Activated CD8-positive, alpha-beta T cell treated with anti-CD3 and anti-CD28 coated beads, Interleukin-2, amount 10 ng/mL, durations not matched to agents 7 days and 5 days (primary cell): Measurements from ENCODE around the gene LENEP. TPM values are rescaled to one million over a fixed set of nuclear protein-coding genes. Genes with fewer than 3 reads are reported as not detected.
A peak's percentile ranks its signal among the peaks of the same experiment; 100 is the strongest.

Experiments
- ATAC-seq: fragments of 150-1000 bp; cut with Tn5 transposase; one replicate; pipeline ENCODE4 v1.10.0; 2021; ENCODE audit warnings: moderate library complexity
- CTCF ChIA-PET: fragments of 350-600 bp; sonication (Branson Sonifier 250); formaldehyde crosslinking; loops from one replicate; lab custom pipeline; 2021; ENCODE audit warnings: antibody characterized with exemption; lab: Charles Lee
- POLR2A ChIA-PET: fragments of 350-600 bp; sonication (Branson Sonifier 250); formaldehyde crosslinking; loops from one replicate; lab custom pipeline; 2021; ENCODE audit warnings: antibody characterized with exemption; lab: Charles Lee
- DNase-seq: peaks from one replicate; pipeline ENCODE4 v3.0.0-alpha.2; 2020
- H3K27ac Mint-ChIP-seq: one replicate; pipeline ENCODE4 v1.8.0; 2021; ENCODE audit warnings: mild to moderate bottlenecking, mixed read lengths
- H3K27me3 Mint-ChIP-seq: one replicate; pipeline ENCODE4 v1.8.0; 2021; ENCODE audit warnings: low read depth, mixed read lengths
- H3K36me3 Mint-ChIP-seq: one replicate; pipeline ENCODE4 v1.8.0; 2021; ENCODE audit warnings: low read depth, mixed read lengths
- H3K4me1 Mint-ChIP-seq: one replicate; pipeline ENCODE4 v1.8.0; 2021; ENCODE audit warnings: low read depth, mixed read lengths
- H3K4me3 Mint-ChIP-seq: one replicate; pipeline ENCODE4 v1.8.0; 2021; ENCODE audit warnings: mild to moderate bottlenecking, mixed read lengths
- H3K9me3 Mint-ChIP-seq: one replicate; pipeline ENCODE4 v1.8.0; 2022; ENCODE audit warnings: mixed read lengths; ENCODE audit not compliant: insufficient read depth
- total RNA-seq, 2 experiments: library from RNA; stranded (reverse); gene quantifications; one replicate each; pipeline ENCODE4 v1.2.3, GENCODE V29; 2021

The LENEP gene
- total RNA-seq, 2 experiments from 2014 or later: 0.91 to 1.1 TPM

GRCh38 chr1:154969246-154969645 lies 24.1 kb upstream of the LENEP start:
- DNase-seq: no peak
- no peak for ATAC-seq
- Mint-ChIP-seq H3K27ac (peak overlapping the region; percentile 12), H3K36me3 (peaks cover 48% of the 10 kb centered on the region), H3K4me1 (peaks cover 52% of the 10 kb centered on the region), H3K4me3 (no peak overlapping the region), H3K27me3 (no peaks in the 10 kb centered on the region), H3K9me3 (no peaks in the 10 kb centered on the region)
- POLR2A ChIA-PET: interaction anchor here (2.3 to 3.1 kb wide), 2 partner anchors 8 to 13 kb away, joined by 11 to 15 read pairs; partner anchors contain the start of genes PBXIP1 and PYGO2
- CTCF ChIA-PET: interaction anchor here (0.7 to 3.6 kb wide), 4 partner anchors 7 to 550 kb away, joined by 3 to 16 read pairs (median 3); partner anchors contain the start of gene PYGO2

- no peak for ATAC-seq
- ChIA-PET POLR2A (interaction anchor here (1.4 to 3.1 kb wide), 3 partner anchors 8 to 18 kb away, joined by 4 to 15 read pairs (median 11); partner anchors contain the start of genes PBXIP1 and PYGO2), CTCF (interaction anchor here (0.7 to 3.6 kb wide), 5 partner anchors 8 to 550 kb away, joined by 3 to 16 read pairs (median 6); partner anchors contain the start of genes PBXIP1 and PYGO2)
- Mint-ChIP-seq H3K27me3 (no peaks in the 10 kb centered on the region), H3K36me3 (peaks cover 43% of the 10 kb centered on the region), H3K27ac (no peak overlapping the region), H3K4me3 (no peak overlapping the region), H3K4me1 (peaks cover 52% of the 10 kb centered on the region), H3K9me3 (no peaks in the 10 kb centered on the region)
- no peak for DNase-seq
These were observed 23.4 kb upstream of the LENEP start for GRCh38 chr1:154969860-154970452.

- ATAC-seq: no peak
- Mint-ChIP-seq H3K9me3 (no peaks in the 10 kb centered on the region), H3K27ac (peak within 1 kb of the TSS; percentile 28), H3K36me3 (peaks cover 36% of the 10 kb centered on the region), H3K4me1 (peaks cover 52% of the 10 kb centered on the region), H3K27me3 (no peaks in the 10 kb centered on the region), H3K4me3 (no peak within 1 kb of the TSS)
- DNase-seq: peak; percentile 40
- ChIA-PET CTCF (interaction anchor here (0.7 to 3.6 kb wide), 5 partner anchors 9 to 46 kb away, joined by 3 to 16 read pairs (median 6); partner anchors contain the start of genes PBXIP1 and PYGO2), POLR2A (interaction anchor here (0.7 to 3.1 kb wide), 4 partner anchors 9 to 17 kb away, joined by 3 to 15 read pairs (median 8); partner anchors contain the start of genes PBXIP1 and PYGO2)
These were observed 22.6 kb upstream of the LENEP start, which contains the start of gene SHC1 for GRCh38 chr1:154970631-154971340. Gene SHC1, minus strand, starts transcription at chr1:154970747. Its CDS starts 221 bp downstream, at chr1:154970526.

DNA sequence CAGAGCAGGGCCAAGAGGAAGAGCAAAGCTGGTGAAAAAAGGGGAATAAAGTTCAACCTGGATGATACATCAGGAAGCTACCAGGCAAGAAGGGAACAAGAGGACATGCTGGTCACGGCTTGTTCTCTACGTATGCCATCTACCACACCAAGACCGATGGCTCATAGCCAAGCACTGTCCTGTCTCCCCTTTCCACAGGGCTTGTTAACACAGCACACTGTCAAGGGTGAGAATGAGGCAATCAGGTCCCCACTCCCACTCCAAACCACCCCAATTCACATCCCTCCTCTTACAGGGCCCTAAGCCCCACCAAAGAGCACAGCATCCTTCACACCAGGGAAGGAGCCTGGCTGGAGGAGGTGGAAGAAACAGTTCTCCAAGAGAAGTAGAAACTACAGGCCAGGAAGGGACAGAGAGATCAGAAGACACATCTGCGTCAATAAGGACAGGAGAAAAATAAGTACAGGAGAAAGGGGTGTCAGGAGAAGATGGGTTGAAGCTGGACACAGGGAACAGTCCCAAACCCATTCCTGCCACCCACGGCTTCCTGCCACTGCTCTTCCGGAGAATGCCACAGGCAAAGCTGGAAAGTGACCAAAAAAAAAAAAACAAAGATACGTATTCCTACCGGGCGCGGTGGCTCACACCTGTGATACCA lies 21.9 kb upstream of the LENEP start:
- H3K36me3 Mint-ChIP-seq: peaks cover 35% of the 10 kb centered on the region
- H3K27ac Mint-ChIP-seq: peak overlapping the region; percentile 23
- ATAC-seq (no peak), DNase-seq (no peak)
- H3K4me3 Mint-ChIP-seq: no peak overlapping the region
- CTCF ChIA-PET: interaction anchor here (0.7 to 4.7 kb wide), 6 partner anchors 10 to 46 kb away, joined by 3 to 22 read pairs (median 7); partner anchors contain the start of genes FLAD1, PBXIP1 and PYGO2
- POLR2A ChIA-PET: interaction anchor here (0.9 to 4.2 kb wide), 5 partner anchors 10 to 37 kb away, joined by 3 to 28 read pairs (median 11); partner anchors contain the start of genes FLAD1, PBXIP1 and PYGO2
- H3K4me1 Mint-ChIP-seq: peaks cover 52% of the 10 kb centered on the region
- no peaks in the 10 kb centered on the region for H3K27me3 Mint-ChIP-seq
- no peaks in the 10 kb centered on the region for H3K9me3 Mint-ChIP-seq

- ATAC-seq (no peak), DNase-seq (no peak)
- Mint-ChIP-seq H3K4me1 (peaks cover 50% of the 10 kb centered on the region), H3K27me3 (no peaks in the 10 kb centered on the region), H3K27ac (peak overlapping the region; percentile 12), H3K9me3 (no peaks in the 10 kb centered on the region), H3K4me3 (no peak overlapping the region), H3K36me3 (peaks cover 33% of the 10 kb centered on the region)
- ChIA-PET POLR2A (interaction anchor here (0.7 to 4.2 kb wide), 5 partner anchors 11 to 90 kb away, joined by 3 to 28 read pairs (median 6); partner anchors contain the start of genes FLAD1, PBXIP1 and PYGO2), CTCF (interaction anchor here (3.6 to 4.7 kb wide), 2 partner anchors 10 to 11 kb away, joined by 16 to 22 read pairs; partner anchors contain the start of genes FLAD1 and PYGO2)
These were observed 21.2 kb upstream of the LENEP start for GRCh38 chr1:154972213-154972516.

DNA sequence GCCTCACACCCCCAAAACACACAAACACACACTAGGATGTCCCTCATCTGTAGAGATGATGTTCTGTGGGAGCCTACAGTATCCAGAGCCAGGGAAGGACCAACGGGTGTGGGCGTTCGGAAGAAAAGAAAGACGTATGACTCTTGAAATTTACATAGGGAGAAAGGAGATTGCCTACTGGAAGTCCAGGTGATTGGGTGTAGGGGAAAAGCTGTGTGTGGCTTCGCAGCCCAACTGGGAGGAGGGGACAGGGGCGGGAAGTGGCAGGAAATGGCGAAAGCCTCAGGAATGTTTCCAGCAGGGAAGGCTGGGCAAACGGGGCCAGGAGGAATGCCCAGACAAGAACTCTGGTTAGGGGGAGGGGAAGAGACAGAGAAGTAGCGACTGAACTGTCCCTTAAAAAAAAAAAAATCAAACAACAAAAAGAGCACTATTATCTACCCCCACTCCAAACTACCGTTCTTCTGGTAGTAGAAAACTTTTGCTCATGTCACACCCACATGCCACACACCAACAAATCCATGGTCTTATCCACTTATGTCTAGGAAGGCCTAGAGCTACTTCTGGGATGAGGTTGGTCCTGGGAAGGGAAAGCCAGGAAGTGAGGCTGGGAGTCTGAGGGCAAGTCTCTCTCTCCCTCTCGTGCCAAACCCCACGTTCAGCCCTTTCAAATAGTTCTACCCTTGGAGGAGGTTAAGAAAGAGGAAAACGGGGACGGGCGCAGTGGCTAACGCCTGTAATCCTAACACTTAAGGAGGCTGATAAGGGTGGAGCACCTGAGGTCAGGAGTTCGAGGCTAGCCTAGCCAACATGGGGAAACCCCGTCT lies 20.7 kb upstream of the LENEP start:
- no peak for DNase-seq
- ChIA-PET POLR2A (interaction anchor here (0.7 to 4.2 kb wide), 12 partner anchors 8 to 96 kb away, joined by 3 to 31 read pairs (median 7); partner anchors contain the start of genes FLAD1 and PYGO2), CTCF (interaction anchor here (1.9 to 4.7 kb wide), 7 partner anchors 11 to 89 kb away, joined by 4 to 22 read pairs (median 18); partner anchors contain the start of genes FLAD1 and PYGO2)
- Mint-ChIP-seq H3K36me3 (peaks cover 33% of the 10 kb centered on the region), H3K9me3 (no peaks in the 10 kb centered on the region), H3K27ac (peak overlapping the region; percentile 37), H3K27me3 (no peaks in the 10 kb centered on the region), H3K4me3 (no peak overlapping the region), H3K4me1 (peaks cover 48% of the 10 kb centered on the region)
- no peak for ATAC-seq

- DNase-seq: peak; percentile 97
- Mint-ChIP-seq H3K36me3 (peaks cover 33% of the 10 kb centered on the region), H3K4me3 (no peak overlapping the region), H3K27me3 (no peaks in the 10 kb centered on the region), H3K9me3 (no peaks in the 10 kb centered on the region), H3K27ac (no peak overlapping the region), H3K4me1 (peaks cover 45% of the 10 kb centered on the region)
- ChIA-PET POLR2A (interaction anchor here (0.7 to 4.2 kb wide), 18 partner anchors 9 to 368 kb away, joined by 3 to 31 read pairs (median 8); partner anchors contain the start of genes FLAD1, PBXIP1, PMVK and PYGO2), CTCF (interaction anchor here (1.0 to 4.7 kb wide), 13 partner anchors 9 to 304 kb away, joined by 3 to 22 read pairs (median 4); partner anchors contain the start of genes FLAD1, PBXIP1 and PYGO2)
- ATAC-seq: peak; percentile 17
These were observed 19.9 kb upstream of the LENEP start for GRCh38 chr1:154973344-154974101.

DNA sequence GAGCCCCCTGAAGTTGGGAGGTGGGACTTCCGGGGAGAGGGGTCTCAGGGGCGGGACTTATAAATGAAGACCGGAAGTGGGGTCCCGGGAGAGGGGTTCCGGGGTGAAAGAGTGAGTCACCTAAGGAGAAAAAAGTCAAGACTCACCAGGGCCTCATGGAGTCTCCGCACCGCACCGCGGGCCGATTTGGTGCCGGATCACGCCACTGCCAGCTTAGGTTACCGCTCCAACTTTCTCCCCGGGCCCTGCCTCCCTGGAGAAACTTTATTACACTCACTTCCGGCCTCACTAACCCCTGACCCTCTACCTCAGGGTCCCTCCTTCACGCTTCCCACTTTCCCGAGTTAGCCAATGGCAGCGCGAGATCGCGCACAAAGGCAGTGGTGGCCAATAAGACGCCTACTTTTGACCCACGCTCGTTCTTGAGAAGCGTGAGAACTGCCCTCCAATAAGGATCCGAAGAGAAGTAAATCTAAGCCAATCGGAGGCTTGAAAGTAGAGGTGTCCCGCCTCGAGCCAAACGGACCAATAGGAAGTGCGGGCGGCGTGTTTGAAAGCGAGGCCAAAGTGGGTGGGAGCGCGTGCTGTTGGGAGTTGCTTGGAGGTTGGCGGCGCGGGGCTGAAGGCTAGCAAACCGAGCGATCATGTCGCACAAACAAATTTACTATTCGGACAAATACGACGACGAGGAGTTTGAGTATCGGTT lies 19.1 kb upstream of the LENEP start, which contains the start of gene CKS1B:
CKS1B (plus strand) TSS at position 580 of the 706 bp plus-strand sequence; CDS start at position 645, 65 bp downstream.
- H3K9me3 Mint-ChIP-seq: no peaks in the 10 kb centered on the region
- peak; percentile 91 for ATAC-seq
- CTCF ChIA-PET: interaction anchor here (0.9 to 4.7 kb wide), 15 partner anchors 9 to 304 kb away, joined by 3 to 22 read pairs (median 4); partner anchors contain the start of genes FLAD1, PBXIP1 and PYGO2
- POLR2A ChIA-PET: interaction anchor here (0.6 to 4.2 kb wide), 25 partner anchors 9 to 369 kb away, joined by 3 to 31 read pairs (median 4); partner anchors contain the start of genes ADAM15, FLAD1, PBXIP1 and PMVK
- DNase-seq: peak; percentile 98
- H3K4me3 Mint-ChIP-seq: no peak within 1 kb of the TSS
- H3K36me3 Mint-ChIP-seq: peaks cover 38% of the 10 kb centered on the region
- H3K4me1 Mint-ChIP-seq: peaks cover 40% of the 10 kb centered on the region
- H3K27me3 Mint-ChIP-seq: no peaks in the 10 kb centered on the region
- H3K27ac Mint-ChIP-seq: no peak within 1 kb of the TSS

- H3K4me3 Mint-ChIP-seq: no peak overlapping the region
- DNase-seq: peak; percentile 97
- POLR2A ChIA-PET: interaction anchor here (0.6 to 4.2 kb wide), 21 partner anchors 8 to 370 kb away, joined by 3 to 31 read pairs (median 6); partner anchors contain the start of genes ADAM15, FLAD1, PBXIP1 and PMVK
- H3K27ac Mint-ChIP-seq: no peak overlapping the region
- CTCF ChIA-PET: interaction anchor here (0.9 to 4.7 kb wide), 12 partner anchors 8 to 87 kb away, joined by 3 to 22 read pairs (median 4); partner anchors contain the start of genes FLAD1, PBXIP1 and PYGO2
- peaks cover 36% of the 10 kb centered on the region for H3K4me1 Mint-ChIP-seq
- no peaks in the 10 kb centered on the region for H3K9me3 Mint-ChIP-seq
- H3K27me3 Mint-ChIP-seq: no peaks in the 10 kb centered on the region
- peaks cover 42% of the 10 kb centered on the region for H3K36me3 Mint-ChIP-seq
- peak; percentile 59 for ATAC-seq
These were observed 18.5 kb upstream of the LENEP start for GRCh38 chr1:154974808-154975408.
